Neural cell (in vitro differentiated cells): ENCODE data around the gene KCNK10. TPM values are rescaled to one million over a fixed set of nuclear protein-coding genes. Genes with fewer than 3 reads are reported as not detected.

ENCODE experiments used
- H2AFZ ChIP-seq: fragments of 200-600, 300-800 bp; sonication (generic), shearing (Covaris generic); 2 replicates; pipeline ENCODE4 v1.6.0; 2014; ENCODE audit warnings: low read depth, mild to moderate bottlenecking, antibody characterized with exemption, low read length, moderate library complexity
- H3F3A ChIP-seq: fragments of 200-600 bp; shearing (Covaris generic); 2 replicates; pipeline ENCODE4 v1.6.1; 2016; ENCODE audit warnings: mild to moderate bottlenecking, moderate library complexity, mixed read lengths, antibody characterized with exemption, low read length; ENCODE audit not compliant: insufficient read depth, poor library complexity, severe bottlenecking
- H3K27ac ChIP-seq: fragments of 200-600, 300-800 bp; sonication (generic), shearing (Covaris generic); 2 replicates; pipeline ENCODE4 v1.5.1; 2014; ENCODE audit warnings: mild to moderate bottlenecking, low read length, moderate library complexity
- H3K27me3 ChIP-seq: fragments of 300-800, 200-600 bp; sonication (generic), shearing (Covaris generic); 2 replicates; pipeline ENCODE4 v1.6.0; 2014; ENCODE audit warnings: mild to moderate bottlenecking, low read depth, low read length, moderate library complexity; ENCODE audit not compliant: insufficient read depth
- H3K36me3 ChIP-seq: fragments of 300-800, 200-600 bp; sonication (generic), shearing (Covaris generic); 2 replicates; pipeline ENCODE4 v1.5.1; 2014; ENCODE audit warnings: mild to moderate bottlenecking, antibody characterized with exemption, low read length, moderate library complexity; ENCODE audit not compliant: insufficient read depth
- H3K4me2 ChIP-seq: fragments of 300-800, 200-600 bp; sonication (generic), shearing (Covaris generic); 2 replicates; pipeline ENCODE4 v1.6.0; 2014; ENCODE audit warnings: mild to moderate bottlenecking, low read length
- H3K4me3 ChIP-seq: fragments of 300-800, 200-600 bp; sonication (generic), shearing (Covaris generic); 2 replicates; pipeline ENCODE4 v1.5.1; 2014; ENCODE audit warnings: mild to moderate bottlenecking, low read length, moderate library complexity
- H3K79me2 ChIP-seq: fragments of 200-600 bp; shearing (Covaris generic); replicated peaks from 2 replicates; pipeline ENCODE4 v1.6.0; 2014; ENCODE audit warnings: mild to moderate bottlenecking, low read length, moderate library complexity; ENCODE audit not compliant: insufficient read depth
- H3K9ac ChIP-seq: fragments of 300-800, 200-600 bp; sonication (generic), shearing (Covaris generic); 2 replicates; pipeline ENCODE4 v1.6.1; 2016; ENCODE audit warnings: mild to moderate bottlenecking, low read length, mixed read lengths
- H3K9me2 ChIP-seq: fragments of 200-600 bp; shearing (Covaris generic); 2 replicates; pipeline ENCODE4 v1.6.1; 2016; ENCODE audit warnings: mild to moderate bottlenecking, low read length, mixed read lengths; ENCODE audit not compliant: insufficient read depth
- H3K9me3 ChIP-seq: fragments of 200-600, 300-800 bp; sonication (generic), shearing (Covaris generic); 2 replicates; pipeline ENCODE4 v1.6.1; 2016; ENCODE audit warnings: mild to moderate bottlenecking, mixed run types, low read length, moderate library complexity, mixed read lengths
- H4K20me1 ChIP-seq: fragments of 200-600 bp; shearing (Covaris generic); 2 replicates; pipeline ENCODE4 v1.6.1; 2016; ENCODE audit warnings: mild to moderate bottlenecking, mixed run types; ENCODE audit not compliant: insufficient read depth
- EP300 ChIP-seq: fragments of 450-650 bp; conservative IDR thresholded peaks from 2 replicates; pipeline ENCODE4 v1.6.1; 2014; ENCODE audit warnings: antibody characterized with exemption, mild to moderate bottlenecking, moderate library complexity; ENCODE audit not compliant: poor library complexity, severe bottlenecking
- EZH2 ChIP-seq: fragments of 200-600, 300-800 bp; shearing (Covaris generic), sonication (generic); IDR thresholded peaks from 2 replicates; pipeline ENCODE4 v1.6.1; 2014; ENCODE audit warnings: antibody characterized with exemption, low read length, borderline replicate concordance, mild to moderate bottlenecking; ENCODE audit not compliant: insufficient read depth, poor library complexity, severe bottlenecking
- MXI1 ChIP-seq: fragments of 450-650 bp; conservative IDR thresholded peaks from 2 replicates; pipeline ENCODE4 v1.6.1; 2014; ENCODE audit warnings: antibody characterized with exemption, mild to moderate bottlenecking; ENCODE audit not compliant: poor library complexity, severe bottlenecking
- POLR2AphosphoS5 ChIP-seq: IDR thresholded peaks from 2 replicates; pipeline ENCODE4 v1.6.1; 2012
- RAD21 ChIP-seq: fragments of 450-650 bp; conservative IDR thresholded peaks from 2 replicates; pipeline ENCODE4 v1.6.1; 2014; ENCODE audit warnings: antibody characterized with exemption, mild to moderate bottlenecking, moderate library complexity
- SMC3 ChIP-seq: fragments of 450-650 bp; conservative IDR thresholded peaks from 2 replicates; pipeline ENCODE4 v1.6.1; 2014; ENCODE audit warnings: antibody characterized with exemption, mild to moderate bottlenecking, moderate library complexity; ENCODE audit not compliant: poor library complexity
- TAF1 ChIP-seq: IDR thresholded peaks from 2 replicates; pipeline ENCODE4 v1.6.1; 2012; ENCODE audit warnings: low read depth
- polyA plus RNA-seq: library from polyadenylated mRNA; depleted of rRNA; stranded (reverse); fragments of >200 nt; gene quantifications from 2 replicates; pipeline ENCODE4 v1.2.3, GENCODE V29; 2014
- TF ChIP-seq, protein P1 (sequence below): IDR thresholded peaks from 2 replicates; pipeline ENCODE4 v1.6.1; 2012; ENCODE audit warnings: borderline replicate concordance
- TF ChIP-seq, protein P2 (sequence below): fragments of 450-650 bp; IDR thresholded peaks from 2 replicates; pipeline ENCODE4 v1.5.1; 2014; ENCODE audit warnings: antibody characterized with exemption, mild to moderate bottlenecking, moderate library complexity; ENCODE audit not compliant: poor library complexity, severe bottlenecking

Gene KCNK10
- polyA plus RNA-seq, 1 donor from 2014 or later, result 6.9 TPM

DNA sequence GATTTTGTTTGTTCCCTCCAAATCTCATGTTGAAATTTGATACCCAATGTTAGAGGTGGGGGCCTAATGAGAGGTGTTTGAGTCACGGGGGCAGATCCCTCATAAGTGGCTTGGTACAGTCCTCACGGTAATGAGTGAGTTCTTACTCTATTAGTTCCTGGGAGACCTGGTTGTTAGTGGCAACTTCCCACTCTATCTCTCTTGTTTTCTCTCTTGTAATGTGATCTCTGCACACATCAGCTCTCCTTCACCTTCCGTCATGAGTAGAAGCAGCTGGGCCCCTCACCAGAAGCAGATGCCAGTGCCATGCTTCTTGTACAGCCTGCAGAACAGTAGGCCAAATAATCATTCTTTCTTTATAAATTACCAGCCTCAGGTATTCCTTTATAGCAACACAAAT lies 29.6 kb upstream of the KCNK10 start:
- Histone ChIP-seq H3K4me2 (no peak overlapping the region), H3K9me3 (no peaks in the 10 kb centered on the region), H3K9ac (no peak overlapping the region), H3K4me3 (no peak overlapping the region), H3K36me3 (no peaks in the 10 kb centered on the region), H3F3A (no peaks in the 10 kb centered on the region), H3K27me3 (no peaks in the 10 kb centered on the region), H4K20me1 (no peaks in the 10 kb centered on the region), H3K79me2 (no peaks in the 10 kb centered on the region), H3K27ac (peak overlapping the region; percentile 64), H3K9me2 (no peaks in the 10 kb centered on the region), H2AFZ (no peak overlapping the region)
- TF ChIP-seq SMC3, result no peak
- no peak for TF ChIP-seq EZH2
- no peak for TF ChIP-seq RAD21
- no peak for TF ChIP-seq MXI1
- TF ChIP-seq TAF1, result no peak
- TF ChIP-seq, protein P1, sequence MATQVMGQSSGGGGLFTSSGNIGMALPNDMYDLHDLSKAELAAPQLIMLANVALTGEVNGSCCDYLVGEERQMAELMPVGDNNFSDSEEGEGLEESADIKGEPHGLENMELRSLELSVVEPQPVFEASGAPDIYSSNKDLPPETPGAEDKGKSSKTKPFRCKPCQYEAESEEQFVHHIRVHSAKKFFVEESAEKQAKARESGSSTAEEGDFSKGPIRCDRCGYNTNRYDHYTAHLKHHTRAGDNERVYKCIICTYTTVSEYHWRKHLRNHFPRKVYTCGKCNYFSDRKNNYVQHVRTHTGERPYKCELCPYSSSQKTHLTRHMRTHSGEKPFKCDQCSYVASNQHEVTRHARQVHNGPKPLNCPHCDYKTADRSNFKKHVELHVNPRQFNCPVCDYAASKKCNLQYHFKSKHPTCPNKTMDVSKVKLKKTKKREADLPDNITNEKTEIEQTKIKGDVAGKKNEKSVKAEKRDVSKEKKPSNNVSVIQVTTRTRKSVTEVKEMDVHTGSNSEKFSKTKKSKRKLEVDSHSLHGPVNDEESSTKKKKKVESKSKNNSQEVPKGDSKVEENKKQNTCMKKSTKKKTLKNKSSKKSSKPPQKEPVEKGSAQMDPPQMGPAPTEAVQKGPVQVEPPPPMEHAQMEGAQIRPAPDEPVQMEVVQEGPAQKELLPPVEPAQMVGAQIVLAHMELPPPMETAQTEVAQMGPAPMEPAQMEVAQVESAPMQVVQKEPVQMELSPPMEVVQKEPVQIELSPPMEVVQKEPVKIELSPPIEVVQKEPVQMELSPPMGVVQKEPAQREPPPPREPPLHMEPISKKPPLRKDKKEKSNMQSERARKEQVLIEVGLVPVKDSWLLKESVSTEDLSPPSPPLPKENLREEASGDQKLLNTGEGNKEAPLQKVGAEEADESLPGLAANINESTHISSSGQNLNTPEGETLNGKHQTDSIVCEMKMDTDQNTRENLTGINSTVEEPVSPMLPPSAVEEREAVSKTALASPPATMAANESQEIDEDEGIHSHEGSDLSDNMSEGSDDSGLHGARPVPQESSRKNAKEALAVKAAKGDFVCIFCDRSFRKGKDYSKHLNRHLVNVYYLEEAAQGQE, result no peak
- no peak for TF ChIP-seq EP300
- TF ChIP-seq, protein P2, sequence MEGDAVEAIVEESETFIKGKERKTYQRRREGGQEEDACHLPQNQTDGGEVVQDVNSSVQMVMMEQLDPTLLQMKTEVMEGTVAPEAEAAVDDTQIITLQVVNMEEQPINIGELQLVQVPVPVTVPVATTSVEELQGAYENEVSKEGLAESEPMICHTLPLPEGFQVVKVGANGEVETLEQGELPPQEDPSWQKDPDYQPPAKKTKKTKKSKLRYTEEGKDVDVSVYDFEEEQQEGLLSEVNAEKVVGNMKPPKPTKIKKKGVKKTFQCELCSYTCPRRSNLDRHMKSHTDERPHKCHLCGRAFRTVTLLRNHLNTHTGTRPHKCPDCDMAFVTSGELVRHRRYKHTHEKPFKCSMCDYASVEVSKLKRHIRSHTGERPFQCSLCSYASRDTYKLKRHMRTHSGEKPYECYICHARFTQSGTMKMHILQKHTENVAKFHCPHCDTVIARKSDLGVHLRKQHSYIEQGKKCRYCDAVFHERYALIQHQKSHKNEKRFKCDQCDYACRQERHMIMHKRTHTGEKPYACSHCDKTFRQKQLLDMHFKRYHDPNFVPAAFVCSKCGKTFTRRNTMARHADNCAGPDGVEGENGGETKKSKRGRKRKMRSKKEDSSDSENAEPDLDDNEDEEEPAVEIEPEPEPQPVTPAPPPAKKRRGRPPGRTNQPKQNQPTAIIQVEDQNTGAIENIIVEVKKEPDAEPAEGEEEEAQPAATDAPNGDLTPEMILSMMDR, result no peak
- no peak for TF ChIP-seq POLR2AphosphoS5

- no peak for TF ChIP-seq EZH2
- TF ChIP-seq RAD21, result no peak
- TF ChIP-seq SMC3, result no peak
- TF ChIP-seq TAF1, result no peak
- TF ChIP-seq POLR2AphosphoS5, result peak; percentile 68
- no peak for TF ChIP-seq MXI1
- TF ChIP-seq, protein P1, result peak; percentile 47
- TF ChIP-seq EP300, result peak; percentile 49
- TF ChIP-seq, protein P2, result no peak
- Histone ChIP-seq H3K36me3 (no peaks in the 10 kb centered on the region), H3K9ac (peak overlapping the region; percentile 21), H4K20me1 (no peaks in the 10 kb centered on the region), H3F3A (no peaks in the 10 kb centered on the region), H3K79me2 (no peaks in the 10 kb centered on the region), H3K27me3 (no peaks in the 10 kb centered on the region), H3K27ac (peak overlapping the region; percentile 64), H3K4me2 (no peak overlapping the region), H2AFZ (no peak overlapping the region), H3K4me3 (no peak overlapping the region), H3K9me3 (no peaks in the 10 kb centered on the region), H3K9me2 (no peaks in the 10 kb centered on the region)
Measured at GRCh38 chr14:88351966-88352691, 29.1 kb upstream of the KCNK10 start.
